Kasumi-1 (cell line): ENCODE measurements around the gene KIRREL3.
"Not testable (repeated sequence)": the region's sequence is repeated elsewhere in the genome, so short reads cannot be mapped to it uniquely, and the experiment has no call there.

ENCODE experiments used
- DNase-seq, 2 experiments: peaks; one replicate each; lab custom pipeline; 2025; lab: John Stamatoyannopoulos, UW

The KIRREL3 gene

DNA sequence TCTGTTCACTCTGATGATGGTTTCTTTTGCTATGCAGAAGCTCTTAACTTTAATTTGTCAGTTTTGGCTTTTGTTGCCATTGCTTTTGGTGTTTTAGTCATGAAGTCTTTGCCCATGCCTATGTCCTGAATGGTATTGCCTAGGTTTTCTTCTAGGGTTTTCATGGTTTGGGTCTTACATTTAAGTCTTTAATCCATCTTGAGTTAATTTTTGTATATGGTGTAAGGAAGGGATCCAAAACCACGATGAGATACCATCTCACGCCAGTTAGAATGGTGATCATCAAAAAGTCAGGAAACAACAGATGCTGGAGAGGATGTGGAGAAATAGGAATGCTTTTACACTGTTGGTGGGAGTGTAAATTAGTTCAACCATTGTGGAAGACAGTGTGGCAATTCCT is 48.0 kb downstream of the KIRREL3 start:
- not testable (repeated sequence) for DNase-seq

DNA sequence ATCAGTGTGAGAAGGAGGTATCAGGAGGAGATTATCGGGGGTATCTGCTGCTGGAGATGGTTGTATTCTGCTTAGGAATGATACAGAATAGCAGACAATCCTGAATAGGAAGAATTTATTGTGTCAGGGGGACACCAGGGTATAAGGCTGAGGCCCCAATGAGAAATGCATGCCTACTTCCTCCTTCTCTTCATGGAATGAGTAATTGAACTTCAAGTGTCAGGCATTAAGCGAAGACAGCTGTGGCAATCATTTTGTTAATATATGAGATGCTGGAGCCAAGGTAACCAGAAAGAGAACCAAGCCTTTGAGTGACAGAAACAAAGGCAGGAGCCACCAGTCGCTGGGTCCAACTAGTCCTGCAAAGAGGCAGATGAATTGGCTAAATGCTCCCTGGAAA is 49.1 kb downstream of the KIRREL3 start:
- no peak for DNase-seq

DNA sequence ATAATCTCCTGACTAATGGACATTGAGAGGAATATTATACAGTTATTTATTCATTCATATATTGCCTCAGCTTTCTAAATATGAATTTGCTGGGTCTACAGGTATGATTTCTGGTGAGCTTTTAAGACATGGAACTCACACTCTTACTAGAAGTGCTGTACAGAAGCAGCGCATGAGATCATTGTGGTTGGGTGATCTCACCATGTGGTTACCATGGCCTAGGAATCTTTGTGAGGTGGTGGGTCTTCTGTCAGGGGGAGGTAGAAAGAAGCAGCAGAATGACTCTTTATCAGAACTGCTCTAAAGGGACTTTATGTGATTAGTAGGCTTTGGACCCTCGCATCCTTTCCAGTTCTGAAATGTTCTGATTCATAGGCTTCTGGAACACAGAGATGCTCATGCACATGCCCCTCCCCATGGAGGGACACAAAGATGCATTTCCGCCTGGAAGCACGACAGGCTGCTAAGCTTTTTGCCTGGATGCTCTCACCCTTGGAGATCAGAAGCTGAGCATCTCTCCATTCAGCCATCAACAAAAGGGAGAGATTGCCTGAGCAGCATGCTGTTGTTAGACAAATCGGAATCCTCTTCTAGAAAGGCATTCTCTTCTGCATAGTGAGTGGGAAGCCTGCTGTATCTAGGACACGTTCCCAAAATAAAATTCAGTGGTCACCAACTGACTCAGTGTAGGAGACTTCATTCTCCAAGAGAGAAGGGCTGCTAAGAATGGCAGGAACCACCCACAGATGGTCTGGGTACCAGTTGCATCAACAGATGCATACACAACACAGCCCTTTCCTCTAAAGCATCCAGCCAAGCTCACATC is 51.3 kb downstream of the KIRREL3 start:
- no peak for DNase-seq

DNA sequence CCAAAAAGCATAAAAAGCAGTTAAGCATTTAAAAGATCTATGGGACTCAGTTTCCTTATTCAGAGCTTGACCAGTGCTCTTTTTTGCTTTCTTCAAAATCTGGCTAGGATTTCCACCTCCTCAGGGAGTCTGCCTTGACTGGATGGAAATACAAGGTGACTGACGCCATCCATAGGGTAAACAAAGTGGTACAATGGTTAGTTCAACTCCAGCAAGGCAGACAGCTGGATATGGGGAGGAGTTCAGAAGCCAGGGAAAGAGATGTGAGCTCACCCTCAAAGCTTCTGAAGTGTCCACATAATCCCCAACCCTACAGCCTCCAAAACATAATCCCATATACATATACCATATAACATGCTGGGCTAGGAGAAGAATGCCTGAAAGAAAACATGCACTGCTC is 52.0 kb downstream of the KIRREL3 start:
- no peak for DNase-seq

DNA sequence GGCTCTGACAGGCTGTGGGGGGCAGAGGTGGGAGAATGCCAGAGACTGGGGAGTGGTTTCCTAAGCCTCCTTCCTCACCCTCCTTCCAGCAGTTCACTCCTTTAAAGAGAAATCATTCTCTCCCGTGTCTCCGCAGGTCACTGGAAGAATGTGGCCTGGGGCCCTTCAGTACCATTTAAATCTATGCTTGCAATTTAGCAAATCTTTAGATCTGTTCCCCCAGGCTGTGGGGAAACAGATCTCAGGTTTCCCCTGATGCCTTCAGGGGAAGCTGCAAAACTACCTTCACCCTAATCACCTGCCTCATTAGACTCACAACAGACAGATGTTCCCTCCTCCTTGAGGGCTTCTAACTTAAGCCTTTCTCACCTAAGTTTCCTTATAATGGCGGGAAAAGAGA is 55.3 kb downstream of the KIRREL3 start:
- DNase-seq = no peak

DNA sequence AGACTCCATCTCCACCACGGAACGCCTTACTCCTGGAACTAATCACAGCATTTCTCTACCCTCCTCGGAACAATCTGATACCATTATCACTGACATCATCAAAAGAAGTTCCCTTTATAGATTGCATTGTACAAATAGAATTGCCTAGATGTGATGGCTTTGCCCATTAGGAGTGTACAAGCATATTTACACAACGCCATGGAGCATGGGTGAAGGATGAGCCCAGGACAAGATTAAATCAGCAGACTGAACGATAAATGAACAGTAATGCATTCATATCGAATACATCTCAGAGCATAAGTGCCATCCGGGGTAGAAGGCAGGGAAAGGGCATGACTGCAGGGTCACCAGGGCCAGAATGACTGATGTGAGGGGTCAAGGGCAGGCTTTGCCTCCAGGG is 57.3 kb downstream of the KIRREL3 start:
- DNase-seq = no peak

DNA sequence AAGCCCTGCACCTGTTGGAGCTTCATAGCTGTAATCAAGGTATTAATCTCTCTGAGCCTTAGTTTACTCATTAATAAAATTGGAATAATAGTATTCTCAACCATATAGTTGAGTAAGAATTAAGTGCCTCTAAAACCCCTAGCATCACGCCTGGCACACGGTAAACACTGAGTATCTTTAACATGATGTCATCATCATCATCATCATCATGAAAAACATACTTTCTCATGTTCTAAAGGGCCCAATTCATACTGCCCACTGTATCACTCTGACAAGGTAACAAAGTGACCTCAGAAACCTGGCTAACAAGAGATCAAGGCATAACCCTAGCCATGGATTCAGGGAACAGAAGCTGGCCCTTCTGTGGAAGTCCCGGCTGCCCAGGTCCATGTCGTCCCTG is 58.4 kb downstream of the KIRREL3 start:
- no peak for DNase-seq

DNA sequence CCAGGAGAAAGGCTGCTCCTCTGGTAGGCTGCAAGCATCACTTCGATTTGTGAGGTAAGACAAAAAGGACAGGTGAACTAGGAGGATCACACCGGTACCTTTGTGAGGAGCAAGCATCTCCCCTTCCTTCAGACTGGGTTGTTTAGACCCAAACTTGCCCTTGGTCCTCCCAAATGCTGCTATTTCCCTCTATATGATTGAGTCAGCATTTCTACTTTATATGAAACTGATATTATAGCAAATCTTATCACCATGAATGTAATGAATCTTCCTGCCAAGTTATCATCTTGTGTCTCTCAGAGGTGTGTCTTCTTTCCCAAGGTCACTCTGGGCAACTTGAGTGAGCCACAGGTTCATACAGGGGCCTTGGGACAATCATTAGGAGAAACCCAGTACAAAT is 61.0 kb downstream of the KIRREL3 start:
- no peak for DNase-seq

DNA sequence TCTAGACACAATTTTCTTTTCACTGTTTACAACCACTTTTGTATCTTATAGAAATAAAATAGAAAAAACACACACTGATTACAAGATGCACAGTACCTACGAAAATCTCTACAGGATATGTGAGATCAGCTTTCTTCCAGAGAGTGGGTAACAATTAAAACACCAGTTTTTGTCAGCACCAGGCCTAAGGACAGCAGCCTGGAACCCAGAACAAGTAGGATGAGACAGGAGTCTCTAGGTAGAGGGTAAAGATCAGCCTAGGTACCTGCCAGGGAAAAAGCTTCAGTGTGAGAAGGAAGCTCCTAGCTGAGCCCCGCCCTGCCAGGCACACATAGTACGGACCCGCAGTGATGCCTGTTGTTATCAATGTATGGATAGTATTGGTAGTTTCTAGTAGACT is 61.9 kb downstream of the KIRREL3 start:
- no peak for DNase-seq

DNA sequence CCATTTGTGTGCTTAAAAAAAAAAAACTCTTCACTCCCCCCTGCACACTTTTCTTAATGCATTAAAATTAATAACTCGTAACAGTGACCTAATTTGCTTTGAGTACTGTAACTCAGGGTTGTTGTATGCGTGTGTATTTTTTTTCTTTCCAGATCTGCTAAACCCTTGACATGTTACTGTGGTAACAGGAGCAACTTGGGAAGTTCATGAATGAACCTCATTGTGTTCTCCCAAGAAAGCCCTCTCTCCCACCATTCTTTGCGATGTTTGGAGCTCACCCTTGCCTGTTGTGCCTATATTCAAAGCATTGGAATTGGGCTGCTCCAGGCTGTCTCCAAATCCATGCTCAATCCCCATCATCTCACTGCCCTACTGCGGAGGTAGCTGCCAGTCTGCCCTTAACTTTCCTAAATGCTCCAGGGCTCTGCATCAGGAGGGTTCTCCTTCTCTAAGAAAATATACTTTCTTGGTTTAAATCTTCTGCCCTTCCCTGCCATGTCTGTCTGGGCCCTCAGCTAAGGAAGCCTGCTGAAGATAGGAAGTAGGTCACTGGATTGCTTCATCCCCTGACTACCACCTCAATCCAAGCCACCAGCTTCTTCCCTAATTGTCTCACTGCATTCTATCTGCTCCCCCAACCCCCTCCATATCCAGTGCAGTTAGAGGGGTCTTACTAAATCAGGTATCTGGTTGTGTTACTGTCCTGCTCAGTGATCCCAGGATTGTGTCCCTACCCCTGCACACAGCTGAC is 70.3 kb downstream of the KIRREL3 start:
- no peak for DNase-seq

DNA sequence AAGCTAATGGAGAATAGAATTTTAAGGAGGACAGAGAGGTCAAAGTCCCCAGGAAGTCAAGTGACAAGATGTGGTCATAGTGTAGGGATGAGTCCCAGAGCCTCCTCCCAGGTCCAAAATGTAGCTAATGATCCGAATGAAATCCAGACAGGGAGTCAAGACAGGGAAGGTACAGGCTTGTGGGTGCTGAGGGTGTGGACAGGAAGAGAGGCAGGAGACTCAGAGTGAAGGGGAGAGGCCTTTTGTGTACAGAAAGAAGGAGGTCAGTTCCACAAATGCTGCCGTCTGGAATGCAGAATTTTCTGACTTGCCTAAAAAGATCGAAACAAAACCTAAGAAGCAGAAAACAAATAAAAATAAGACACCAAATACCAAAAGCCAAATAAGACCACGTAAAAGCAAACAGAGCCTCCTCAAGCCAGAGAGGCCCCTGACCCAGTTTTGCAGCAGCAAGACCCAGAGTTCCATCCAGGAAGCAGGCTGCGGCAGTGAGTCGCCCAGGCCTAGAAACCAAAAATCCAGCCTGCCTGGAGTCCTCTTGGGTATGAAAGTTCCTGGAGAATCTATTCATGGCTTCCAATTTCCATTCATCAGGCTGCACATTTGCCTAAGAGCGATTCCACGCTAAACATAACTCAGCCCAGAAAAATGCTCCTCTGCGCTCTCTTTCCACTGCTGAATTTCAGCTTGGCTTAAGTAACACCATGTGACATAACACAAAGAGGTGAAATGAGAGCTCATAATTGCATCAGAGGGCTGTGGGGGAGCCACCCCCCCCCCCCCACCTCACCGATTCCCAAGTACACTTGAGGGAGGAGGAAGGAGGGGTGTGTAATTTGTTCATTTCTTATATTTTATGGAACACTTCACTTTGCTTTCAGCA is 71.2 kb downstream of the KIRREL3 start:
- DNase-seq = no peak

DNA sequence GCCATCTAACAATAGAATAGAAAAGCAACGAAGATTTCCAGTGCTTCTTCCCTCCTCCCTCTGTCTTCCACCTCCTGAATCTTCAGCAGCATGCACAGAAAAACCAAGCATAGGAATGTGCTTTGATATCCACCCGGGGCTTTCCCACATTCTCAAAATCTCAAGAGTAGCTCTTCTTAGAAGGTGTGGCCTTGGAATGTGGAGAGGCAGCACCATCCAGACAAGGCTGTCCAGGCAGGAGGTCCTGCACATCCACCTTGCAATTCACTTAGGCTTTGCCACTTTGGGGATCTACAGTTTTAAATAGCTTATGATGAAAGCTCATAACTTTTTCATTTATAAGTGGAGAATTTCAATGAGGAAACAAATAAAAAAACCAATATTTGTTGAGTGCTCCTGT is 72.9 kb downstream of the KIRREL3 start:
- no peak for DNase-seq

DNA sequence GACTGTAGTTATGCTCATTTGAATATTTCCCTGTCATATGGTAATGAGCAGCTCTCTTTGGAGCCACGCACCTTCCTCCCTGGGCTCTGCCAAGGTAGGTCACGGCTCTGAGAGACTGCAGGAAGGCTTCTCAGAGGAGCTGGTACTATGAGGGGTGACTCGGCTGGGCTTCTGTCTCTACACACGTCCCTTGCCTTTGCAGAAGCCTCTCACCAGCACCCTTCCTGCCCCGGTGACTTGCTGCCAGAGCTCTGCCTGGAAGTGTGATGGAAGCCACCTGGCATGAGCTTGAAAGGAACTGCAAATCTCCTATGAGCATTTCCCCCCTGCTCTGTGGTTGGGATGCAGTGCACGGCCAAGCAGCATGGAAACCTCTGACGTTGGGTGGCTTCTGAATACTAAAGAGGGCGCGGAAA is 74.2 kb downstream of the KIRREL3 start:
- DNase-seq = no peak

DNA sequence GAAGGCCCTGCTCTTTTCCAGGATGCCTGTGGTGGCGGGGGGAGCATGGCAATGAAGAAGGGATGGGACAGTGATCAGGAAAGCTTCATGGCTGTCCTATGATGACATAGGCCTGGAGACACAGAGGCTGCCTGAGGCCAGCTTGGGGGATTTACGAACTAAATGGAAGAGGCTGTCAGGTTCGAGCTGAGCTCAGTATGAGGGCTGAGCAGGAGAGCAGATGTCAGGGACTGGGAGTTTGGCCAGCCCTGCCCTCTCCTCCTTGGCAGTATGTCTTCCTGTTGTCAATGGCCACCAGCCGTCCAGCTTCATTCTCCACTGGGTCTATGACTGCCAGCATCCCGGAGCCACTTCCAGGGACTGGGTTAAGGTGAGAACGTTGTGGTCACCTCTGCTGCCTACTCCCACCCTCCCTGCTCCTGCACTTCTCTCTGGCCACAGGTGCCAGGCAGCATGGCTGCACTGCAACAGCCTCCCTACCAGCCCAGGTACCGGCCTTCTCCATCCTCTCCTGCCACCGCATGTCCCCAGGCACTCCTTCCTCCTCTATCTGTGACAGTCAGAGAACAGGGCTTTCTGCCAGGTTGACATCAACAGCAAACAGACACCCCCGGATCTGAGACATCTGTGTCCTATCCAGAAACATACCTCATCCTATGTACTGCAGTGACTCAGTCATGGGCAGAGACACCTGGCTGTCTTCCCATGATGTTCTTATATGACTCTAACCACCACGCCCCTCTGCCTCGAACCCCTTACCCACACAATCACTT is 75.1 kb downstream of the KIRREL3 start:
- no peak for DNase-seq

DNA sequence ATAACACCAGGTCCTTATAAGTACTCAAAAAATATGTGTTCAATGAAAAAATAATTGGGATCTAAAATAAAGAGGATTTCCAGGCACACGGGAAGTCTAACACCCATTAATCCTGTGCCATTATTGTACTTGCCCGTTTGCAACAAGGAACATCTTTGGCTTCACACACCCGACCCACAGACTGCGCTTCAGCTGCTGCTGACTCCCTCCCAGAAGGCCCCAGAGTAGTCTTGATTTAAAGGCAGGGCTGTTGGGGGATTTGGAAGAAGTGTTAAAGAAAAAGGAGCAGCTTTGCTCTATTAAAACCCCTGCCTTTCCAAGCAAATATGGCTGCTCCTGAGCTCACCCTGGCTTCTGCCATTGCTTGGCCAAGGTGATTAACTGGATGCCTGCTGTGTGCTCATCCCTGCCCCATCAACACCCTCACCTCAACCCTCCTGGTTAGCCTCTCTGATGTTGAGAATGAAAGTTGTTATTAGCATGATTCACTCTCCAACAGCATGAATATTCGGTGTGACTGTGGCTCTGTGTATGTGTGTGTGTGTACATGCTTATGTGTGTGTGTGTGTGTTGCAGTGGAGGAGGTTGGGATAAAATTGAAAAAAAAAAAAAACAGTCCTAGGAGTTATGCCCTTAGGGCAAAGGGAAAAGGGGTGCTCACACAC is 76.1 kb downstream of the KIRREL3 start:
- DNase-seq = no peak

DNA sequence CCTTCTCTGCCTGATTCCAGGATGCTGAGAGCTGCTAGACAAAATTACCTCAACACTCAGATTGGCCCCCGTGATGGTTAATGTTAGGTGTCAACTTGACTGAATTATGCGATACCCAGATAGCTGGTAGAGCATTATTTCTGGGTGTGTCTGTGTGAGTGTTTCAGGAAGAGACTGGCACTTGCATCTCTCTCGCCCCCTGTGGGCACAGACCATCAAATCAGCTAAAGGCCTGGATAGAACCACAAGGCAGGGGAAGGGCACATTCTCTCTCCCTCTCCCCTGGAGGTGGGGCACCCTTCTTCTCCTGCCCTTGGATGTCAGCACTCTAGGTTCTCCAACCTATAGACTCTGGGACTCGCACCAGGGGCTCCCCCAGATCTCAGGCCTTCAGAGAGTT is 79.7 kb downstream of the KIRREL3 start:
- no peak for DNase-seq

DNA sequence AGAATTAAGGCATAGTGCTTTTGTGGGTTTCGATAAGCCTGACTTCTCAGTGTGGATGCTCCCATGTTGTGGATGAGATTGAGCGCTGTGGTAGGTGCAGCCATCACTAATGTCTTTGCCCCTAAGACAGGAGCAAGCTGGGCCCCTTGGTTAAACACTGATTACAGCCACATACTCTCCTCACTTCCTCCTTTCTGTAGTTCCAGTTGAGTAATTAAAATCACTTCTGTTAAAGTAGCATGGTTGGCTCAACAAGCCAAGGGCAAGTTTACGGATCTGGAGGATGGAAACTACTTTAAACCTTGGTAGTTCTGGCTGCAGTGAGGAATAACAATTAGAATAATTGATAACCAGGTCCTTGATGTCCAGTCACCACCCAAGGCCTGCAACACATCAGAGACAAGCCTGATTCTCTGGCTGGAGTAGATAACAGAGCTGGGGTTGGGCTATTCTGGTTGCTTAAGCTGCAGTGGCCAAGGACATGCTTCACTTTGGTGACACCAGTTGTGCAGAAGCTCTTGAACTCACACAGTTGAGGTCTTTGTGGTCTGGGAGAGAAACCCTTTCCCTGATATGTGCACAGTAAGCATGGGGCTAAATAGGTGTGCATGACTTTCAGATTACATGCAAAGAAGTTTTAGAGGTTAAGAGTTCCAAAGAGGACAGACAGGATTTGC is 81.3 kb downstream of the KIRREL3 start:
- no peak for DNase-seq

DNA sequence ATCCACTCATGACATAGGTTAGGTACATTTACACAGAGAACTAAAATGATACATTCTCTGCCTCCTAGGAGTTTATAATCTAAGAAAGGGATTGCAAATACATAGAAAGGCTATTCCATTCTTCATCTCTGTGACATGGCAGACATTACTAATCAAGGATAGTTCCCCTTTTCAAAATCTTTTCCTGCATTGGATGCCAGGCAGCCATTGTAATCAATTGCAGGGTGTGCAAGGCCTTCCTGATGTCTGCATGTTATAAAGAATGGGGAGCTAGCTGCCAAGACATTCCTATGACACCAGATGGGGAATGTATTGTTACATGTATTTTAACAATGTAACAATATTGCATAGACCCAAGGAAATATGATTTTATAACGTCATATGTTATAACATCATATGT is 82.0 kb downstream of the KIRREL3 start:
- DNase-seq = no peak

DNA sequence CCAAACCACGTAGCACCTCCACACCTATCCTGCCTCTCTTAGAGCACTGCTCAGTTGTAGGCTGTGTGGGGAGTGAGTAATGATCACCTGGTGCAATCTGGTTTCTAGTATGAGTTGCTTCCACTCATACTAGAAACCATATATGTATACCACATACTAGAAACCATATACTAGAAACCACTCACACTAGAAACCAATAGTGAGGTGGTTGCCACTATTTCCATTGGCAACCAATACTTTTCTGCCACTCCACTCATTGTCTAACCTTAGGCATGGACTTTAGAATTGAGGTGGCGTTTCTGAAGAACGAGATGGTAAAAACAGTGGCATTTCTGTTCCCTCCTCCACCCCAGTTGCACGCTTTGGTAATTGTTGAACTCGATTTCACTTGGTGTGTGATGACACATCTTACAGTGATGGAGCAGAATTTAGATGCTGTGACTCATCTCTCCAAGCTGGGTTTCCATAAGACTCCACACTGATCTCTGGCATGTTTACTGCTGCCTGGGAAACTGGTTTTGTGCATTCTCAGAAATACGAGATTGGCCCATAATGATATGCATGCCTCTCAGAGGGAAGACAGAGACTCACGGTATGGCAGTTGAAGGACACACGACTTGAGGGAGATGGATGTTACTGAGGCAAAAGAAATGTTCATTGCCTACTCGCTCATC is 82.9 kb downstream of the KIRREL3 start:
- DNase-seq = no peak

DNA sequence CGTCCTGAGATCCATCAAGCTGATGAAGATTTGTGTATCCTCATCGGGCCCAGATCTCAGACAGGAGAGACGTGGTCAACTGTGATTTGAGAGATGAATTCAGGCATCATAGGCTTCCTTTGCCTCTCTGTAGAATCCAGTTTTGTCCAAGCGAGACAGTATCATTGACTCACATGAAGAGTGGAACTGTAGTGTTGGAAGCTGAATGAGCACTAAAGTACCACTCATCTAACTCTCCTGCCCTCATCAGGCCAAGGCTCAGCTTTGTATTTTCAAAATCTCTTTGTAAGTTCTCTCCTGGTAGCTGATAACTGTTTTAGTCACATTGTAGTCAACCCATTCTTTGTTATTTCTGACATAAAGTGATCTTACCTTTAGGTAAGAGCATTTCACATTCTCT is 85.1 kb downstream of the KIRREL3 start:
- DNase-seq = no peak
